ENCODE results near the gene UGT1A4.
"Not testable (repeated sequence)": the region's sequence is repeated elsewhere in the genome, so short reads cannot be mapped to it uniquely, and the experiment has no call there.

UGT1A4 gene

DNA sequence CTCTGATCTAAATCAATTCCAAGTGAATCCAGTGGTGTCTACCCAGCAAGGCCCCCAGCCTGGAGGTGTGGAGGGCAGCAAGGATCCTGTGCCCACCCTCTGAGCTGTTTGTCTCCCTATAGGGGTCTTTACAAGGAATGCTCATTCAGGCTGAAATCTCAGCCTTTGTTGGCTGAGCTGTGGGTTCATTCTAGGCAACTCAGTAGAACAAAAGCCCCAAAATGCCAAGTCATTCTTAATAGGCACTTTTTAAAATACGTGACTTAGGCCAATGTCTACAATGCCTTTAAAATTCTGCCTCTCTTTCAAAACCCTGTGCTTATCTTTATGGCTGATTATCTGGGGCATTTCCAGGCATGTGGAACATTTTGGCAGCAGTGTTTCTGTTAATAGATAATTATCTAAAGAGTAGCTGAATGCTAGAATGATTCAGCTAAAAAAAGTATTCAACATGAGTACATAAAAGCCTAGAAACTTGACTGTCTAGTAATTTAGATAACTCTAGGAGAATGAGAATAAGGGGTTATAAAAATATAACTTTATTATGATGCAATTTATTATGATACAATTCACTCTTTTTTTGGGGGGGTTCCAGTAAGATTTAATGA lies 18.4 kb upstream of the UGT1A4 start:
- no peak for DNase-seq (ENCODE audit: low read depth)

DNA sequence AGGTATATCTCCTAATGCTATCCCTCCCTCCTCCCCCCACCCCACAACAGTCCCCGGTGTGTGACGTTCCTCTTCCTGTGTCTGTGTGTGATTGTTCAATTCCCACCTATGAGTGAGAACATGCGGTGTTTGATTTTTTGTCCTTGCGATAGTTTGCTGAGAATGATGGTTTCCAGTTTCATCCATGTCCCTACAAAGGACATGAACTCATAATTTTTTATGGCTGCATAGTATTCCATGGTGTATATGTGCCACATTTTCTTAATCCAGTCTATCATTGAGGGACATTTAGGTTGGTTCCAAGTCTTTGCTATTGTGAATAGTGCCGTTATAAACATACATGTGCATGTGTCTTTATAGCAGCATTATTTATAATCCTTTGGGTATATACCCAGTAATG lies 17.7 kb upstream of the UGT1A4 start:
- DNase-seq (ENCODE audit: low read depth) = not testable (repeated sequence)

DNA sequence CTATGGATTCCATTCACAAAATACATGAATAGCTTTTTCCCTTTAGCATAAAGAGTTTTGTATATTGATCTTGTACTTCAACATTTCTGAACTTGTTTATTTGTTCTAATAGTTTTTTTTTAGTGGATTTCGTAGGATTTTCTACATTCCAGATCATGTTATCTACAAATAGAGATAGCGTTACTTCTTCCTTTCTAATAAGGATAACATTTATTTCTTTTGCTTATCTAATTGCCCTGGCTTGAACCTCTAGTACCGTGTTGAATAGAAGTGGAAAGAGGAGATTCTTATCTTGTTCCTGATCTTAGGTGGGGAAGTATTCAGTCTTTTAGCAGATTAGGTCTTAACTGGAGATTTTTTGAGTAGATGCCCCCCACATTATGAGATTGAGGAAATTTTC lies 16.3 kb upstream of the UGT1A4 start:
- DNase-seq (ENCODE audit: low read depth) = no peak

DNA sequence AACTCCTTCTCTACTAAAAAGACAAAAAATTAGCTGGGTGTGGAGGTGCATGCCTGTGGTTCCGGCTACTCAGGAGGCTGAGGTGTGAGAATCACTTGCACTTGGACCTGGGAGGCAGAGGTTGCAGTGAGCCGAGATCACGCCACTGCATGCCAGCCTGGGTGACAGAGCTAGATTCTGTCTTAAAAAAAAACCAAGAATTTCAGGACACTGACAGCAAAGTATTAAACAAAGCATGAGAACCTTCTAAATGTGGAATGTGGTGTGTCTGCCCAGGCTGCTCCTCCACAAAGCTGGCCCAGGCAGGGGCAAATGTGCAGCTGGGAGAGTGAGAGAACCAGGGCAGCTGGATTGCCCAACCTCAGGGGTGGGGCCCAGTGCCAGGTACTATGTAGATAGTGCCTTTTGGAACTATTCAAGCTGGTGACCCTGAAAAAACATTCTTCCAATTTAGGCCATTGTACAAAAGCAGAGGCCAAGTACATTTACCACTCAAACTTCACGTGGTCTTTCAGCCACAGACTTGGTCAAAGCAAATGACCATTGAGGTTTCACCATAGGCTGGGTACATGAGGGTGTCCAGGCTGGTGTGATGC lies 12.5 kb upstream of the UGT1A4 start:
- DNase-seq (ENCODE audit: low read depth) = no peak

DNA sequence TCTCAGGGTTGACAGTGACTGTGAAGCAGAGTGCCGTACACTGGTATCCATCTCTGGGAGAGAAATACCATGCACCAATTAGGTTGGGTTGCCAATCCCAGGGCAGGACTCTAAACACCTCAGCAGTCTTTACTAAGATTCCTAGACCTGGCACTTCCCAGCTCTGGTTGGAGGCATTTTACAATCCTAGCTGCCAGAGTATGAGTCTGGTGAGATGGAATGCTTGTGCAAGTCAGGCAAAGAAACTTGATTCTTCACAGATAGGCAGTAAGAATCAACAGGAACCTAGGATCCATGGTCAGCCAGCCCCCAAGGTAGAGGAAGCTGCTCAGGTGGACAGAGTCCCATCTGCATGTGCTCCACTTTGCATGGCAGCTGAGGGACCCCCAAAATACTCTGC lies 11.8 kb upstream of the UGT1A4 start:
- DNase-seq (ENCODE audit: low read depth) = no peak

DNA sequence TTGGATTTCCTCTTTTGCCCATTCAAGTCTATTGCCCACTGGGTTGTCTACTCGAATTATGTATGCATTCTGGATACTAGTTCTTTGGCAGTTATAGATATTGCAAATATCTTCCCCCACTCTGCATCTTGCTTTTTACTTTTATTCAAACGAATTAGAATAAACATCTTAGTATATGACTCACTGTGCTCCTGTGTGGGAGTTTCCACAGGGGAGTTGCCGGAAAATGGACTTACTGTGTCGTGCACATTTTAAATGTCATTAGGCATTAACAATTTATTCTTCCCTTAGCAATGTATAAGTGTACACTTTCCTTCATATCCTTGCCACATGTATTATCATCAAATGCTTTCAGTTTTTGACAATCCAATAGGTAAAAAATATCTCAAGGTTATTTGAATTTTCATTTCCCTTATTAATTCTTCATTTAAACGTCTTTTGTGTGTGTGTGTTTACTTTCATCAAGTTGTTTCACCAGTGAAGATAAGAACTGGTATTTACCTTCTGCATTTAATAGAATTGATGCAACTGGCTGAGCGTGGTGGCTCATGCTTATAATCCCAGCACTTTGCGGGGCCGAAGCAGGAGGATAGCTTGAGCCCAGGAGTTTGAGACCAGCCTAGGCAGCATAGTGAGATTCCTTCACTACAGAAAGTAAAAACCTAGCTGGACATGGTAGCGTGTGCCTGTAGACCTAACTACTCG lies 10.4 kb upstream of the UGT1A4 start:
- DNase-seq (ENCODE audit: low read depth) = no peak

DNA sequence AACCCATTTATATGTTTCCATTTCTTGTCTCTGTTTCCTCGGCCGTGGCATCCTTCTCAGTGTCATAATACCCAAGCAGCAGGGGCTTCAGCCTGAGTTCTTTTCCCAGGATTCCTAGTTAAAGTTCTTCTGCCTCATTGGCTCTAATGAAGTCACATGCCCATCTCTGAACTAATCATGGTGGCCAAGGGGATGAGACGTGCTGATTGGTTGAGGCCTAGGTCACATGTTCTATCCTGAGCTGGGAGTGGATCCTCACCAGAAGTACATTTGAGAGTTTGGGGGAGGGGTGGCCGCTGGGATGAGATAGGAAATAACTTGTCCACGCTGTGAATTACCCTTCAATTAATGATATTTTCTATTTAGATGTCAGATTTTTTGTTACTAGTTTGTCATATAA lies 9.6 kb upstream of the UGT1A4 start:
- no peak for DNase-seq (ENCODE audit: low read depth)

DNA sequence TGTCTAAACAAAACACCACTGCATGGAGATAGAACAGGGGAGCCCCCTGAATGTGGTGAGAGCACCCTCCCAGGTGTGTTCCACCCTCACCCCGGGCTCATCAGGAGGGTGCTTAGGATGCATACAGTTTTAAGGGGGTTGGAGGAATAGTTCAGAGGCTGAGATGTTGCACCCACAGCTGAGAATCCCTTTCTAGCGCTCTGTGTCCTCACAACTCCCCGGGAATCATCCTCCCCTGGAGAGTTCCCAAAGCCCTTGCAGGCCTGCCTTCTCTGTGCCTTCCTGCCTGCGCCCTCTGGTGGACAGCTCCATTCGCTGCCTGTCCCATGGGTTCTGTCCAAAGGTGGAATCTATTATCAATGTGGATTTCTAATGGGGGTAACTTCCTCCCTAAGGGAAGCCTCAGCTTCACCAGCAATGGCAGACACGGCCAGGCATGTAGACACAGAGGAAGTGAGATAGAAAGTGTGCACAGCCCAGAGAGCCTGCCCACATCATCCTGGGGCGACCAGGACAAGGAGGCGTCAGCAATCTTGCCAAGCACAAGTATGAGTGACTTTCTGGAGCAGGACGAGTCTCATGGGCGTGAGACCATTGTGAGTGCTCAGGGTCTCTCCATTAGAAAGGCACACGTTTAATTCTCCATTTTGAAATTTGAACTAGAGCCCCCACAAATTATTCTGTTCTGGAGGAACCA lies 7.1 kb upstream of the UGT1A4 start:
- DNase-seq (ENCODE audit: low read depth) = no peak

DNA sequence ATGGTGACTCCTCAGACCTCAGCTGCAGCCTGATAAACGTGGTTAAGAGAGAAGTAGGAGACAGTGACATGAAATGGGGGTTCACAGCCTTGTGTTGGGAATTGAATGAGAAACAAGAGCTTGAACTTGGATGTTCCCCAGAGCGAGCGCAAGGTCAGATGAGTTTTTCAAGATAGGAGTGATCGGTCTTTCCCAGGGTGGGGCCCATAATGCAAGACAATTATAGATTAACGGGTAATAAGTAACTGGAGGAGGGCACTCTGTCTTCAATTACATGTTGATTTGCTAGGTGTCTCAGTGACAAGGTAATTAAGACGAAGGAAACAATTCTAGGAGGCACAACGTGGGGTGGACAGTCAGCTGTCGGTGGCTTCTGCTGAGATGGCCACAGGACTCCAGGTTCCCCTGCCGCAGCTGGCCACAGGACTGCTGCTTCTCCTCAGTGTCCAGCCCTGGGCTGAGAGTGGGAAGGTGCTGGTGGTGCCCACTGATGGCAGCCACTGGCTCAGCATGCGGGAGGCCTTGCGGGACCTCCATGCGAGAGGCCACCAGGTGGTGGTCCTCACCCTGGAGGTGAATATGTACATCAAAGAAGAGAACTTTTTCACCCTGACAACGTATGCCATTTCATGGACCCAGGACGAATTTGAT lies 5.8 kb upstream of the UGT1A4 start, which contains the start of gene UGT1A5:
Gene UGT1A5, plus strand, starts transcription at position 297 of the 651 bp plus-strand sequence. Its CDS starts 85 bp downstream, at position 382.
- no peak for DNase-seq (ENCODE audit: low read depth)

DNA sequence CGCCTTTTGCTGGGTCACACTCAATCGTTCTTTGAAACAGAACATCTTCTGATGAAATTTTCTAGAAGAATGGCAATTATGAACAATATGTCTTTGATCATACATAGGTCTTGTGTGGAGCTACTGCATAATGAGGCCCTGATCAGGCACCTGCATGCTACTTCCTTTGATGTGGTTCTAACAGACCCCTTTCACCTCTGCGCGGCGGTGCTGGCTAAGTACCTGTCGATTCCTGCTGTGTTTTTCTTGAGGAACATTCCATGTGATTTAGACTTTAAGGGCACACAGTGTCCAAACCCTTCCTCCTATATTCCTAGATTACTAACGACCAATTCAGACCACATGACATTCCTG lies 5.3 kb upstream of the UGT1A4 start:
- no peak for DNase-seq (ENCODE audit: low read depth)

DNA sequence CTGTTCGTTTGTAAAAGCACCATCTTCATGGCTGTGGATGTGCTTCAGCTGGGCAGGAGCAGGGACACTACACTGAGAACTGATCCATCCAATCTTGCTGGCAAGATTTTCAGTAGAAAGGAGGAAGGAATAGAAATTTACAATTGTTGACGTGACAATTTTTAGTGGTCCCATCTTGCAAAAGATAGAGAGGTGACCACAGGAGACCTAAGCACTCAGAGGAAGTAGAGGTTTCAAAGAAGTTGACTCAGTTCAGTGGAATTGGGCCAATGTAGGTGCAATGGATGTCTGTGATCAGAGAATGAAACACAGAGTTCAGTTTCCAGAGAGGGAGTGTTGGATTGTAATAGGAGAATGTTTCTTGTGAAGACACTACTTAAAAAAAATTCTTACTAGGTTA lies 4.4 kb upstream of the UGT1A4 start:
- no peak for DNase-seq (ENCODE audit: low read depth)

DNA sequence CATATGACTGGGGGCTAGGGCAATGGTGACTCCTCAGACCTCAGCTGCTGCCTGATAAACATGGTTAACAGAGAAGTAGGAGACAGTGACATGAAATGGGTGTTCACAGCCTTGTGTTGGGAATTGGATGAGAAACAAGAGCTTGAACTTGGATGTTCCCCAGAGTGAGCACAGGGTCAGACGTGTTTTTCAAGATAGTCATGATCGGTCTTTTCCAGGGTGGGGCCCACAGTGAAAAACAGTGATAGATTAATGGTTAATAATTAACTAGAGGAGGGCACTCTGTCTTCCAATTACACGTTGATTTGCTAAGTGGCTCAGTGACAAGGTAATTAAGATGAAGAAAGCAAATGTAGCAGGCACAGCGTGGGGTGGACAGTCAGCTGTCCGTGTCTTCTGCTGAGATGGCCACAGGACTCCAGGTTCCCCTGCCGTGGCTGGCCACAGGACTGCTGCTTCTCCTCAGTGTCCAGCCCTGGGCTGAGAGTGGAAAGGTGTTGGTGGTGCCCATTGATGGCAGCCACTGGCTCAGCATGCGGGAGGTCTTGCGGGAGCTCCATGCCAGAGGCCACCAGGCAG lies 10.3 kb downstream of the UGT1A4 start, which contains the start of gene UGT1A3:
Gene UGT1A3, plus strand, starts transcription at position 320 of the 579 bp plus-strand sequence. Its CDS starts 85 bp downstream, at position 405.
- no peak for DNase-seq (ENCODE audit: low read depth)

DNA sequence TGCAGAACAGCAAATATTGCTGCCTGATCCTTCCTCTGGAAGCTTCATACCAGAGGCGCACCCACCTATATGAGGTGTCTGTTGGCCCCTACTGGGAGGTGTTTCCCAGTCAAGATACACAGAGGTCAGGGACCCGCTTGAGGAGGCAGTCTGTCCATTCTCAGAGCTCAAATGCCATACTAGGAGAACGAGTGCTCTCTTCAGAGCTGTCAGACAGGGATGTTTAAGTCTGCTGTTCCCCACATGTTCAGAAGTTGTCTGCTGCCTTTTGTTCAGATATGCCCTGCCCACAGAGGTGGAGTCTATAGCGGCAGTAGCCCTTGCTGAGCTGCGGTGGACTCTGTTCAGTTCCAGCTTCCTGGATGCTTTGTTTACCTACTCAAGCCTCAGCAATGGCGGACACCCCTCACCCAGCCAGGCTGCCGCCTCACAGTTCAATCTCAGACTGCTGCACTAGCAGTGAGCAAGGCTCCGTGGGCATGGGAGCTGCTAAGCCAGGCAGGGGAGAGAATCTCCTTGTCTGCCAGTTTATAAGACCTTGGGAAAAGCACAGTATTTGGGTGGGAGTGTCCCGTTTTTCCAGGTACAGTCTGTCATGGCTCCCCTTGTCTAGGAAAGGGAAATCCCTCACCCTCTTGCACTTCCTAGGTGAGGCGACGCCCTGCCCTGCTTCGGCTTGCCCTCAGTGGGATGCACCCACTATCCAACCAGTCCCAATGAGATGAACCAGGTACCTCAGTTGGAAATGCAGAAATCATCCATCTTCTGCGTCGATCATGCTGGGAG lies 18.5 kb downstream of the UGT1A4 start:
- not testable (repeated sequence) for DNase-seq (ENCODE audit: low read depth)

DNA sequence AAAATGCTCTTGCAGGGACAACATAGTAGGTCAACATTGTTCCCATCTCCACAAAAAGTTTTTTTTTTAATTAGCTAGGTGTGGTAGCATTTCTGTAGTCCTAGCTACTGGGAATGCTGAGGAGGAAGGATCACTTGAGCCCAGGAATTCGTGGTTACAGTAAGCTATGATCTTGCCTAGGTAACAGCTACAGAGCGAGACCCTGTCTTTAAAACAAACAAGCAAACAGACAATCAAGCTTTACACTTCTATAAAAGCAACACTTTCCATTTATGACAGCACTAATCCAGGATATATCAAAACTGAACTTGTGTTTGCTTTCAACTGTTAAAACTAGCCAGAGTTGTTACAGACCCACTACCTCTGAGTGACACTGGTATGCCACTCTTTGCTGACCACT lies 22.3 kb downstream of the UGT1A4 start:
- no peak for DNase-seq (ENCODE audit: low read depth)

DNA sequence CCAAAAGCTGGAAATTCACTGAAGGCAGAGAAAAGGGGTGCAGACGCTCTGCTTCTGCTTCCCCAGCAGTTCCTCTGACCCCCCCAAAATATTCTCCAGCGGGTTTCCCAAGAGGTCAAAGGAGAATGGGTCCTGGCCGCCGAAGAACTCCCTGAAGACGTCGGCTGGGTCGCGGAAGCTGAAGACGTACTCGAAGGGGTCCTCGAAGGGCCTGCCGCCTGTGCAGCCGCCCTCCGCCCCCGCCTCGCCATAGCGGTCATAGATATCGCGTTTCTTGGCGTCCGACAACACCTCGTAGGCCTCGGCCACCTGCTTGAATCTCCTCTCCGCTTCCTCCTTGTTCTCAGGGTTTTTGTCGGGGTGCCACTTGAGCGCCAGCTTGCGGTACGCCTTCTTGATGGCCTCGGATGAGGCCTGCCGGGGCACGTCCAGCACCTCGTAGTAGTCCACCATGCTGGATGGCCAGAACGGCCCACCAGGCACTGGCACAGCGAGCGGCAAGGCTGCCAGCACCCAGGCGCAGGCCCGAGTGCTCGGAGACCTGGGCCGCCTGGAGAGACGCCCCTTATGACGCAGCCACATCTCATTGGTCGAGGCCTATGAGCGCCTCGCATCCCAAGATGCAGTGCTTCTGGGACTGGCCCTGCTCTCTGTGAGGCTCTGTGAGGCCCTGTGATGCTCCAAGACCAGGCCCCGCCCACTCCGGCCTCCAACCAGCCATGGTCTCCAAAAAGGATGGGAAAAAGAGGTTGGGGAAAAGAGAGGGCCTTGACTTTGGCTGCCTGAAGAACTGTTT lies 25.1 kb downstream of the UGT1A4 start:
- no peak for DNase-seq (ENCODE audit: low read depth)

DNA sequence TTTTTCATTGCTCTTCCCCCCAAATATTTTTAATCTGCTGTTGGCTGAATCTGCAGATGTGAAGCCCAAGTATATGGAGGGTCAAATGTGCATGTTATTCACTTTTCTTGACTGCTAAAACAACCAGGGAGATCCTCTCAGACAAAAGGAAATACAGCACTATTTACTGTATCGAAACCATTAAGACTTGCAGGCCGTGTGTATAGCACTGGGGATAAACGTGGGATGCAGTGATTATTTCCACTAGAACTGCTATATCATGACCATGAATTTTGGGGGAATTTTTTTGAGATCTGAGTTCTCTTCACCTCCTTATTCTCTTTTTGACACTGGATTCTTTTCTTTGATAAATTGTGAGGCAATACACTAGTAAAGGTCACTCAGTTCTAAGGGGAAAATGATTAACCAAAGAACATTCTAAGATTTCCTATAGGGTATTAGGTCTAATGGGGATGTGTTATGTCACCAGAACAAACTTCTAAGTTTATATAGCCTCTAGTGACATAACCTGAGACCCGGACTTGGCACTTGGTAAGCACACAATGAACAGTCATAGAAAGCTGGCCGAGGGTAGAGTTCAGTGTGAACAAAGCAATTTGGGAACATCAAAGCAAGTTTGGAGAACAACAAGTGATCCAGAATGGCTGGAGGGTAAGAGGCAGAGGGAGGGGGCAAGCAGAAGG lies 26.7 kb downstream of the UGT1A4 start:
- no peak for DNase-seq (ENCODE audit: low read depth)

DNA sequence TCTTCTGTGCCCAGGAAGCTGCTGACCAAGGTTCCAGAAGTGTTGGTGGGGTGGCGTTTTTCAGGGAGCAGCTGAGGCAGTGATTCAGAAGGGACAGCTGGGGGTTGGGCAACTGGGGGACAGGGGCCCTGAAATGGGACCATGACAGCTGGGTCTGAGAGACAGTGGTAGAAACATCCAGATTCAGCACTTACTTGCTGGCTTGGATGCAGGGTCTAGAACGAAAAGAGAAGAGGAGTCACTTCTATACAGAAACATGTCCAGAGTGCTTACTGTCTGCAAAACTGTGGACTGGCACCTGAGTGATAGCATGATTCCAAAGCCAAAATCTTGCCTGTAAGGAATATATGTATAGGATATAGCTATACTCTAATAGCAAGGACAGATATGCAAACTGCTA lies 27.3 kb downstream of the UGT1A4 start:
- DNase-seq (ENCODE audit: low read depth) = not testable (repeated sequence)

DNA sequence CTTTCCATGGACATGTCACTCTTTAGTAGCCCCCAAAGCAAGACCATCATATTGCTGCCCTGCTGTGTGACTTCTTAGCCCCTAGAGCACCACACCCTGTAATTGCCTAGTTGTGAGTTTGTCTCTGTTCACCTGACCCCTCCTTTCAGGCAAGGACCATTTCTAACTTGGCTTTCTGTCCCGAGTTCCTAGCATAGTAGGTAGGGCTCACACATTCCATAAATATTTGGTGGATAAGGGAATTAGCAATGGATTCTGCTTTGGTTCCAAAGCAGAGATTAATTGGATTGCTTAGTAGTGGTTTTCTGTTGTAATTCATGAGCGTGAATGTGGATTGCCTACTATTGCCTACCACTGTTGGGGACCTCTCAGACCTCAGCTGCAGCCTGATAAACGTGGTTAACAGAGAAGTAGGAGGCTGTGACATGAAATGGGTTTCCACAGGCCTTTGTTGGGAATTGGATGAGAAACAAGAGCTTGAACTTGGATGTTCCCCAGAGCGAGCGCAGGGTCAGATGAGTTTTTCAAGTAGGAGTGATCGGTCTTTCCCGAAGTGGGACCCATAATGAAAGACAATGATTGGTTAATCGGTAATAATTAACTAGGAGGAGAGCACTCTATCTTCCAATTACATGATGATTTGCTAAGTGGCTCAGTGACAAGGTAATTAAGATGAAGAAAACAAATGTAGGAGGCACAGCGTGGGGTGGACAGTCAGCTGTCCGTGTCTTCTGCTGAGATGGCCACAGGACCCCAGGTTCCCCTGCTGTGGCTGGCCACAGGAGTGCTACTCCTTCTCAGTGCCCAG lies 28.1 kb downstream of the UGT1A4 start:
- DNase-seq (ENCODE audit: low read depth) = no peak

DNA sequence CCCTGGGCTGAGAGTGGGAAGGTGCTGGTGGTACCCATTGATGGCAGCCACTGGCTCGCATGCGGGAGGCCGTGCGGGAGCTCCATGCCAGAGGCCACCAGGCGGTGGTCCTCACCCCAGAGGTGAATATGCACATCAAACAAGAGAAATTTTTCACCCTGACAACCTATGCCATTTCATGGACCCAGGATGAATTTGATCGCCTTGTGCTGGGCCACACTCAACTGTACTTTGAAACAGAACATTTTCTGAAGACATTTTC lies 28.7 kb downstream of the UGT1A4 start:
- DNase-seq (ENCODE audit: low read depth) = no peak
